ENCODE measurements around the gene LRRC75A.
"Not testable (repeated sequence)": the region's sequence is repeated elsewhere in the genome, so short reads cannot be mapped to it uniquely, and the experiment has no call there.

LRRC75A gene

GRCh38 chr17:16407911-16408588, 83.9 kb downstream of the LRRC75A start:
- no peak for DNase-seq (ENCODE audit: extremely low read depth, low read depth)
- TF ChIP-seq CTCF (IDR thresholded peaks at IDR 0.05; ENCODE audit: low read depth, low read length): no peak

GRCh38 chr17:16406742-16407674, 85.0 kb downstream of the LRRC75A start:
- DNase-seq (ENCODE audit: extremely low read depth, low read depth): no peak
- no peak for TF ChIP-seq CTCF (IDR thresholded peaks at IDR 0.05; ENCODE audit: low read depth, low read length)

- not testable (repeated sequence) for DNase-seq (ENCODE audit: extremely low read depth, low read depth)
Measured at GRCh38 chr17:16403847-16404246, 88.1 kb downstream of the LRRC75A start.

- DNase-seq (ENCODE audit: extremely low read depth, low read depth): no peak
- no peak for TF ChIP-seq CTCF (IDR thresholded peaks at IDR 0.05; ENCODE audit: low read depth, low read length)
Measured at GRCh38 chr17:16398270-16399267, 93.4 kb downstream of the LRRC75A start.

- not testable (repeated sequence) for DNase-seq (ENCODE audit: extremely low read depth, low read depth)
Measured at GRCh38 chr17:16396693-16397092, 95.3 kb downstream of the LRRC75A start.

- DNase-seq (ENCODE audit: extremely low read depth, low read depth): not testable (repeated sequence)
Measured at GRCh38 chr17:16395887-16396286, 96.1 kb downstream of the LRRC75A start.

- not testable (repeated sequence) for DNase-seq (ENCODE audit: extremely low read depth, low read depth)
Measured at GRCh38 chr17:16392491-16392890, 99.5 kb downstream of the LRRC75A start.

Data from AG09319 (cell line).